Muscle of back (tissue), 11 donors: ENCODE results near the gene TCF12. TPM values are rescaled to one million over a fixed set of nuclear protein-coding genes. Genes with fewer than 3 reads are reported as not detected.
"Not testable (repeated sequence)": the region's sequence is repeated elsewhere in the genome, so short reads cannot be mapped to it uniquely, and the experiment has no call there.

Source experiments
- DNase-seq, 3 donors: peaks; one replicate each; pipeline versions ENCODE4 v3.0.0 to v3.0.0-alpha.2; 2013
- polyA plus RNA-seq, 10 donors: library from polyadenylated mRNA; unstranded; fragments of 120-200 nt; gene quantifications; one replicate each; pipeline ENCODE4 v1.2.1, GENCODE V29; 2013; ENCODE audit not compliant: insufficient read length in 10 of 10

Gene TCF12
- polyA plus RNA-seq, 10 donors, result 90.4 to 162 (median 125) TPM

DNA sequence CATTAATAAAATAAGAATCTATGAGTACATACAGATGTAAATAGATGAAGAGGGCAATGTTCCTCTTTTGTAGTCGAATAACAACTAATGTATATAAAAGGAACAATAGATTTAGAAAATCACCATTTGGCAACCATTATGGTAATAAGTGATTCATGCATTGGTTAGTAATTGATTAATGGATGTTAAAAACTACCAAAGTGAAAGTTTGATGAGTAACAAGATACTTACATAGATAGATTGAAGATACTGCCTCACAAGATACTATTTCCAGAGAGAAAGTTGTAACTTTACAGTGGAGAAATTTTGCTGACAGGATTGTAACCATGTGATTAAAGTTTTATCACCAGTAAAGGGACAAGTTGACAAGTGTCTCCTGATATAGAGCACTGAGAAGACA is 55.0 kb downstream of the TCF12 start:
- no peak for DNase-seq

GRCh38 chr15:56977232-56977631 is 58.8 kb downstream of the TCF12 start:
- DNase-seq, result no peak

DNA sequence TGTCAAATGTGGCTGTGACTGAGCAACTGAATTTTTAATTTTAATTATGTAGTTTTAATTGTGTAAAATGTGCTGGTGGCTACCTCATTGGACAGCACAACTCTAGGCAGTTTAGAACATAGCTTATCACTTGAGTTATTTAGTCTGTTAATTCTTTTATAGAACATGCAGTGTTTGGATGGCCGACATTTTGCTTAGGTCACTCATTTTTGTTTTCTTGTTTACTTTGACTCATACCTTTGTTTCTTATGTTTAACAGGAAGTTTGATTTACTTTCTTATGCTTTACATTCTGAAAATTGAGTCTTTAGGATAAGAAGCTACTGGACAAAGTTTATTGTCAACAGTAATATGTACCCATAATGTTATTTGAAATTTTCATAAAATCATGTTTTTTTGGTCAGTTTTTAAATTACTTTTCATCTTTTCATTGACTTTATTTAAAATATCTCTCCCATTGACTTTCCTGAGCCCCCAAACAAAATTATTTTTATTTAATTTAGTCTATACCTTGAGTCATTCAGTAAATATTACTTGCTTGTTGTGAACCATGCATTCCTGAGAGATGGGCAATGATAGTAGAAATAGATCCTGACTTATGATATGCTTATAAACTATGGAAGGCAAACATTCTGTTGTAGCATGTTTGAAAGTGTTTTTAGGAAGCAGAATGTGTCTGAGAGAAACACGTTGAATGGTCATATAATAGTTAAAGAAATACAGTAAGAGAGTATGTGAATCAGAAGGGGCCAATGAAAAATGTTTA is 60.6 kb downstream of the TCF12 start:
- DNase-seq, result peak in 1 of 3 donors; percentile 30

- no peak for DNase-seq
Measured at GRCh38 chr15:56980473-56980872, 62.0 kb downstream of the TCF12 start.

GRCh38 chr15:56981160-56981559 is 62.7 kb downstream of the TCF12 start:
- no peak for DNase-seq

DNA sequence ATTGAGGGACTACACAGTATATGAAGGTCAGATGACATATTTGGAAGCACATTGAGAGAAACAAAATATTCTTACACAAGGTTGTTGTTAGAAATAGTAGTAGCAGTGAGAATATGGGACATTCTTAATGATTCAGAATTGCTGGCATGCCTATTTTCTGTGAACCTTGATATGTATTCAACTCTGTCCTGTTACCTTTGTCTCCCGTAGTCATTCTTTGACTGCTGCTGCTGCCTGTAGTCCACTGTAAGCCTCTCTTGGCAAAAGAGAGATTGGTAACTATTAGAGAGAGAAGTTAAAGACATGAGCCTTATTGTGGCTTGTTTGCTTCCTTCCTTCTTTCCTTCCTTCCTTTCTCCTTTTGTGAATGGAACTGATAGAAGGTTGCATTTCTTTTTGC is 64.5 kb downstream of the TCF12 start:
- no peak for DNase-seq

GRCh38 chr15:56984681-56985481 is 66.4 kb downstream of the TCF12 start:
- DNase-seq, result peak in 1 of 3 donors; percentile 17

DNA sequence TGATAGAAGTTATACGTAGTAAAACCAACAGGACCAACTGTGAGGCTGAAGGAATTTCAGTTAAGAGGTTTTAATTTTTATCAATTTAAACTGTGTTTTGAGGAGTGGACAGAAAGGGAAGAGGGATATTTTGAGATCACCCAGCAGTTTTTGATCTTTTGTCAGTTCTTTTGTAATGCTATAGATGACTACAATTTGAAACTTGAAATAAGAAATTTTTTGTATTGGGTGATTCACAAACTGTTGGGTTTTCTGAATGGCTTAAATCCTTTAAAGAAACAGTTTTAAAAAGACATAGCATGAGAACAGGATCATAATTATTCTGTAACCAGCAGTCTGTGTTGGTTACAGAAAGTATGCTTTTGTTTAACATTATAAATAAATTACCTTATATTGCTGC is 67.4 kb downstream of the TCF12 start:
- no peak for DNase-seq

DNA sequence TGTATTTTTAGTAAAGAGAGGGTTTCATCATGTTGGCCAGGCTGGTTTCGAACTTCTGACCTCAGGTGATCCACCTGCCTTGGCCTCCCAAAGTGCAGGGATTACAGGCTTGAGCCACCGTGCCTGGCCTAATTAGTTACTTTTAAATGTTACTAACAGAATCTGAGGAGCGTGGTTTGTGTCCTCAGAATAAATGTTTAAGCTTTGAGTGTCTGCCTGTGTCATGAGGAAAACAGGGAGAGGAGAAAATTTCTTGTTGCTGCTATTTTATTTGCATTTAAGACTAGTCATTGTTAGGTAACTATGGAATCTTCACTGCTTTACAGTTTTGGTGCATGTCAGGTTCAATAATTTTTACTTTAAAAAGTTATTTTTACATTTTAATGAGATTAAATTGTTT is 68.8 kb downstream of the TCF12 start:
- DNase-seq, result no peak

GRCh38 chr15:56988219-56988618 is 69.8 kb downstream of the TCF12 start:
- no peak for DNase-seq

GRCh38 chr15:56989411-56989924 is 71.0 kb downstream of the TCF12 start:
- DNase-seq, result no peak

DNA sequence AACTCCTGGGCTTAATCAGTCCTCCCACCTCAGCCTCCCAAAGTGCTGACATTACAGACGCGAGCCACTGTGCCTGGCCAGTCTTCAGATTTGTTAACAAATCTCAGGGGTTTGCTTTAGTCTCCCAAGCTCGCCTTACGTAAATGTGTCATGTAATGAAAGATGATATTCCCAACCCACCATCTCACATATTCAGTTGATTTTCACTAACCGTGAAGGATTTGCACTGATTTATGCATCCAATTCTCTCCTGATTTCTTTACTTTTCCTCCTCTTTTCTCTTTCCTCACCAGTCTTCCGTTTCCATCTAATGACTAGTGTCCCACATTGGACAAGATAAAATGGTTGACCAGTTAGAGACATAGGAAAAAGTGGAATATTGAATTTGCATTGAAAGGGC is 72.6 kb downstream of the TCF12 start:
- DNase-seq, result no peak

- no peak for DNase-seq
Measured at GRCh38 chr15:56992725-56993124, 74.3 kb downstream of the TCF12 start.

DNA sequence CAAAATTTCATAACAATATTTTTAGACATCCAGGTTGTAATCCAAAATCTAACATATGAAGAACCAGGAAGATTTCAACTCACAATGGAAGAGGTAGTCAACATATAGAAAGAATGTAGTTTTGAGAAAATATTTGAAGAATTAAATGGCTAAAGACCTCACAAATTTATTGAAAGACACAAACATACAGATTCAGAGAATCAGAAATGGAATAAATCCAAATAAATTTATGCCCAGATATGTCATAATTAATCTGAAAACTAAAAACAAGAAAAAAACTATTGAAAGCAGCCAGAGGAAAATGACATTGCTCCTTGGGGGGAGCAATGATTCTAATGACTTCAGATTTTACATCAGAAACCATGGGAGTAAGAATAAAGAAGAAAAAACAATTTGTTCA is 75.8 kb downstream of the TCF12 start:
- DNase-seq, result no peak

DNA sequence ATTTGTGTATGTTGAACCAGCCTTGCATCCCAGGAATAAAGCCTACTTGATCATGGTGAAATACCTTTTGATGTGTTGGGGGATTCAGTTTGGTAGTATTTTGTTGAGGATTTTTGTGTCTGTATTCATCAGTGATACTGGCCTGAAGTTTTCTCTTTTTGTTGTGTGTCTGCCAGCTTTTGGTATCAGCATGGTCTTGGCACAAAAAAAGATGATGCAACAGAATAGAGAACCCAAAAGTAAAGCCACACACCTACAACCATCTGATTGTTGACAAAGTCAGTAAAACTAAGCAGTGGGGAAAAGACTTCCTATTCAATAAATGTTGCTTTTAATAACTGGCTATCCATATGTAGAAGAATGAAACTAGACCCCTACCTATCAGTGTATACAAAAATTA is 77.6 kb downstream of the TCF12 start:
- no peak for DNase-seq

GRCh38 chr15:56996746-56997470 is 78.5 kb downstream of the TCF12 start:
- DNase-seq, result no peak

DNA sequence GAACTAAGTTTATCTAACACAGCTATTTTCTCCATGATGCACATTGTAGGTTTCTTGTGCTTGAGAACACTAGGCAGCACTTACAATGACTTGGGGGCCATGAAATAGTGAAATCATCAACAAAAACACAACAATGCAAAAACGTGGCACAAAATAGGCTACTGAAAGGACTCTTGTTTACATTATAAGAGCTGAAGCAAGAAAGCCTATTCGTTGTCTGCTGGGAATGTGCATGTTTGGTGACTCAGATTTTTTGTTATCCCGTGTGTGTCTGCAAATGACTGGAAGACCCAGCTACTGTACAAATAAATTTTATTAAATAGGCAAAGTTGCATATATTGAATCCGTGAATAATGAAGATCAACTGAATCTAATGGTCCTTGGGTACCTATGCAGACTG is 85.0 kb downstream of the TCF12 start:
- no peak for DNase-seq

DNA sequence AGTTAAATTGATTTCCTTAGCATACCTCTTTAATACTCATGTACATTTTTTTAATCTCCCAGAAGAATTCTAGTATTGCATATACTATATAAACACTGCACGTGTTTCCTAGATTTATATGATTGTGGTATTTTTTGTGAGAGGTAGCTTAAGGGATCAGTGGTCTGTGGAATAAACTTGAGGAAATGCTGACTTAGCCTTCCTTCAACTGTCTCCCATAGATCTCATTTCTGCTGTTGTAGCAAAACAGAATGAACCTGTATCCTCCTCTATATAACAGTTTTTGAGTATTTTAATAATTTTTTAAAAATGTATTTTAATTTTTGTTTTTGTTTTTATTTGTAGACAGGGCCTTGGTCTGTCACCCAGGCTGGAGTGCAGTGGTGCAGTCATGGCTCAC is 86.8 kb downstream of the TCF12 start:
- no peak for DNase-seq

GRCh38 chr15:57007797-57008196 is 89.4 kb downstream of the TCF12 start:
- not testable (repeated sequence) for DNase-seq

DNA sequence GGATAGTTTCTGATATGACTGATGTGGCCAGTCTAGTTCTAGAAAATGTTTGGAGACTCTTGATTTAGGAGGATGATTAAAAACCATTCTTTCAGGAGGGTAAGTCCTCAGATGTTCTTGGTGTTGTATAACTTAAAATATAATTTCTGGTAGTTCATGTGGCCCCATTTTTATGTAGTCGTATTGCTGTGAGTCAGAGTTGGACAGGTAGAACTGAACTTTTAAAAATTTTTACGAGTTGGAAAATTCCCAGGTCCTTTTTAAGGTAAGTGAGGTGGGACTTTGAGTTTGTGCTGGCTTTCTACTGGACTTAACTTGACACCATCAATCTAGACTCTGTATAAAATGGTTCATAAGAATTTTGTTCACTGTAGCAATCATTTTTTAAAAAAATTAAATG is 92.3 kb downstream of the TCF12 start:
- no peak for DNase-seq

- DNase-seq, result no peak
Measured at GRCh38 chr15:57012556-57012955, 94.1 kb downstream of the TCF12 start.

GRCh38 chr15:57014896-57015295 is 96.5 kb downstream of the TCF12 start:
- not testable (repeated sequence) for DNase-seq
